Activated T-cell treated with anti-CD3 and anti-CD28 coated beads for 48 hours (primary cell): ENCODE measurements around the gene NUTM2B.
"Not testable (repeated sequence)": the region's sequence is repeated elsewhere in the genome, so short reads cannot be mapped to it uniquely, and the experiment has no call there.

Experiments used
- DNase-seq: peaks from one replicate; pipeline ENCODE4 v3.0.0-alpha.2; 2020; ENCODE audit warnings: low read depth

NUTM2B gene, protein sequence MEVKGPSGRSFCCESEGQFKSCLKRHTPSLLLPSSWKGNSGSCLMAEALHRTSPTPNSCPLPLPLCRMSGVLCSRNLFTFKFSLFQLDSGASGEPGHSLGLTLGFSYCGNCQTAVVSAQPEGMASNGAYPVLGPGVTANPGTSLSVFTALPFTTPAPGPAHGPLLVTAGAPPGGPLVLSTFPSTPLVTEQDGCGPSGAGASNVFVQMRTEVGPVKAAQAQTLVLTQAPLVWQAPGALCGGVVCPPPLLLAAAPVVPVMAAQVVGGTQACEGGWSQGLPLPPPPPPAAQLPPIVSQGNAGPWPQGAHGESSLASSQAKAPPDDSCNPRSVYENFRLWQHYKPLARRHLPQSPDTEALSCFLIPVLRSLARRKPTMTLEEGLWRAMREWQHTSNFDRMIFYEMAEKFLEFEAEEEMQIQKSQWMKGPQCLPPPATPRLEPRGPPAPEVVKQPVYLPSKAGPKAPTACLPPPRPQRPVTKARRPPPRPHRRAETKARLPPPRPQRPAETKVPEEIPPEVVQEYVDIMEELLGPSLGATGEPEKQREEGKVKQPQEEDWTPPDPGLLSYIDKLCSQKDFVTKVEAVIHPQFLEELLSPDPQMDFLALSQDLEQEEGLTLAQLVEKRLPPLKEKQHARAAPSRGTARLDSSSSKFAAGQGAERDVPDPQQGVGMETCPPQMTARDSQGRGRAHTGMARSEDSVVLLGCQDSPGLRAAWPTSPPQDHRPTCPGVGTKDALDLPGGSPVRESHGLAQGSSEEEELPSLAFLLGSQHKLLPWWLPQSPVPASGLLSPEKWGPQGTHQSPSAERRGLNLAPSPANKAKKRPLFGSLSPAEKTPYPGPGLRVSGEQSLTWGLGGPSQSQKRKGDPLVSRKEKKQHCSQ

DNA sequence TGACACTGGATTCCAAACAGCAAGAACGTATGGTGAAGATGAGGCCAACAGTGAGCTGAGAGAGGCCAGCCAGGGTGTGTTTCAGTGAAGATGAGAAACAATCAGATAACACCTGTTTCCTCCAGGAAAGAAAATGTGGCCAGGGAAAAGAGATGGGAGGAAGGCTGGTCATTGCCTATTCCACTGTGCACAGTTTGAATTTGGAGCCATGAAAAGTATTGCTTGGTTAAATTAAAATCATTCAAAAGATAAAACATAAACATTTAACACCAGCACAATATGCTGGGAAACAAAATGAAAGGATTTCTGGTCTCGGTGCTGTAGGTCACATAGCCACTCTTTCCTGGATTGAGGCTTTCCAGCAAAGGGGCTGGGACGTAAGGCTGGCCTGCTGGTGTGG is at the start of gene NUTM2B:
Gene NUTM2B (plus strand): TSS at position 301 of the 400 bp plus-strand sequence. CDS start 383 bp downstream, outside the sequence.
- not testable (repeated sequence) for DNase-seq

DNA sequence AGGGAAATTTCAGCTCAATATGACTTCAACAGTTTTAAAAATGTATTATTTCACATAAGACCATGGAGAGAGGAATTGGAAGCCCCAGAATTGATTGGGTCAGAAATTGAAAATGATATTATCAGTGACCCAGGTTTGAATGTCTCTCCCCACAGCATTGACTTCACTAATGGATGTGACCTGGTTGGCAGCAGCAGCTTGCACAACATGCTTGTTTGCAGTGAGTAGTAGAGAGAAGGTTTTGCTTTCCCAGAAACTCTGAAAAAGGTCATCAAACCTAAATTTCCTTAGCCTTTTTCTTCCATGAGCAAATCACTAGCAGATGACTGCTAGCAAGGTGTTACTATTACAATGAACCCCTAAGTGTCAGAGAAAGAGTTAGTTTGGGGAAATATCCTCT is 39.7 kb upstream of the NUTM2B start:
- not testable (repeated sequence) for DNase-seq

DNA sequence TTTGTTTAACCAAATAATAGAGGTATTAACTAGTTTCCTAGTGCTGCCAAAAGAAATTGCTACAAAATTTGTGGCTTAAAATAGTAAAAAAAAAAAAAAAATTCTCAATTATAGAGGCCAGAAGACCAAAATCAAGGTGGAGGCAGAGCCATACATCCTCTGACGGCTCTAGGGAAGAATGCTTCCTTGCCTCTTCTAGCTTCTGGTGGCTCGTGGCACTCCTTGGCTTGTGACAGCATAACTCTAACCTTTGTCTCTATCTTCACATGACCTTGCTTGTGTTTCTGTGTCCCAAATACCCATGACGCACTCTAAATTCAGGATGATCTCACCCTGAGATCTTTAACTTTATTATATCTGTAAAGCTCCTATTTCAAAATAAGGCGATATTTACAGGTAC is 38.3 kb upstream of the NUTM2B start:
- not testable (repeated sequence) for DNase-seq

DNA sequence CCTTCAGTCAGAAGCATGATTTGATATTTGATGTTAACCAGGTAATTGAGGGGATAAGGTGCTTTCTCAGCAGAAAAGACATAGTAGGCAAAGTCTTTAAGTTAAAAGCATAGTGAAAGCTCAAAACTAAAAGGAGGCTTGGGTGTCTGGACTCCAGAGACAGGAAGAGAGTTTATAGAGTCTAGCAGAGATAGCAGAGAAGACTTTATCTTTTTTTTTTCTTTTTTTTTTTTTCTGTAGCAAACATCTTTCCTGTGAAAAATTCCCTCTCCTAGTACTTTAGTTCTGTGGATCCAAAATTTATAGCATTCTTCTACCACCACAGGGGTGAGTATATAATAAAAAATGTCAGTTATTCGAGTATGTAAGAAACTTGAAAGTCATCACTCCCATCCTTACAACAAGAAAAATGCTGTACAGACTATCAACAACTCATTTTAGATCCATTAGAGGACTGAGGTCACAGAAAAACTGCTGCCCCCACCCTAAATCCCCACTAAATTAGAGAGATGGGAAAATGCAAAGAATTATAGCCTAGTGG is 33.7 kb upstream of the NUTM2B start:
- DNase-seq: not testable (repeated sequence)

DNA sequence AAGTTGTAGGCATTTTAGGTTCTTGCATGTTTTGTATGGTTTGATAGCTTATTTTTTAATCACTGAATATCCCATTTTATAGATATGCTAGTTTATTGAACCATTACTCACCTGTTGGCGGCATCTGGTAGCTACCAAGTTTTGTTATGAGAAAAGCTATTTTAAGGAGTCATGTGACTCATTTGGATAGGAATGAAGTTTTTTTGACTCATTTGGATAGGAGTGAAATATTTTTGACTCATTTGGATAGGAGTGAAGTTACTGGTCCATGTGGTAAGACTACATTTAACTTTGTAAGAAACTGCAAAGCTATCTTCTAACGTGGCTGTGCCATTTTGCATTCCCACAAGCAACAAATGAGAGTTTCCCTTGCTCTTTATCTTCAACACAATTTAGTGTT is 28.1 kb upstream of the NUTM2B start:
- not testable (repeated sequence) for DNase-seq

DNA sequence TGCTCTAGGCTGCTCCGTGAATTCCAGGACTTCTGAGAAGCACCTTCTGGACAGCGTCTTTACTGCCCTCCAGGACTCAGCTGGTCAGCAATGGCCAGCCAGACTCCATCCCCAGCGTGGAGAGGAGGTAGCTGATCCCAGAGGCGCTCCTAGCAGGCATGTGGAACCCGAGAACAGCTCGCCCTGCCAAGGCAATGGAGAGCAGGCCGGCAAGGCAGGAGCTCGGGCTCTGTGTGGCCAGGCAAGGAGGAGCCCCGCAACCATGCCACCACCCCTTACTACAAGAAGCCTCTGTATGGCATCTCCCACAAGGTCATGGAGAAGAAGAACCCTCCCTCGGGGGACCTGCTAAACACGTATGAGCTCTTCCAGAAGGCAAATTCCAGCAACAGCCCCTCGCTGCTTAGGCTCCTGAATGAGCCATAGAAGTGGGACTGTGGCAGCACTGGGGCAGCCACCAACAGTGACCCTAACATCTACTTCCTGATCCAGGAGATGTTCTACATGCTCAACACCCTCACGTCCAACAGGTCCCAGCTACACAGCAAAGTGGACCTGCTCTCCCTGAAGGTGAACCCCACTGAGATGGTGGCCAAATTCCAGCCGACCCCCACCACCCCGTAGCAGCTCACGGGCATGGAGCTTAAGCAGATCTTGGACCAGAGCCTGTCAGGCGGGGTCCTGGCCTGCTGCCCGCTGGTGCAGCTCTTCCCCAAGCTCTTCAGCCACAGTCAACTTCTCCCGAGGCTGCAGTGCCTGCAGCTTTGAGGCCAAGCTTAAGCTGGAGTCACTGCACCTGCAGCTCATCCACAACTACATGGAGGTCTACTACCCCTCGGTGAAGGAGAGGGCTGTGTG is 19.8 kb upstream of the NUTM2B start:
- DNase-seq: not testable (repeated sequence)

DNA sequence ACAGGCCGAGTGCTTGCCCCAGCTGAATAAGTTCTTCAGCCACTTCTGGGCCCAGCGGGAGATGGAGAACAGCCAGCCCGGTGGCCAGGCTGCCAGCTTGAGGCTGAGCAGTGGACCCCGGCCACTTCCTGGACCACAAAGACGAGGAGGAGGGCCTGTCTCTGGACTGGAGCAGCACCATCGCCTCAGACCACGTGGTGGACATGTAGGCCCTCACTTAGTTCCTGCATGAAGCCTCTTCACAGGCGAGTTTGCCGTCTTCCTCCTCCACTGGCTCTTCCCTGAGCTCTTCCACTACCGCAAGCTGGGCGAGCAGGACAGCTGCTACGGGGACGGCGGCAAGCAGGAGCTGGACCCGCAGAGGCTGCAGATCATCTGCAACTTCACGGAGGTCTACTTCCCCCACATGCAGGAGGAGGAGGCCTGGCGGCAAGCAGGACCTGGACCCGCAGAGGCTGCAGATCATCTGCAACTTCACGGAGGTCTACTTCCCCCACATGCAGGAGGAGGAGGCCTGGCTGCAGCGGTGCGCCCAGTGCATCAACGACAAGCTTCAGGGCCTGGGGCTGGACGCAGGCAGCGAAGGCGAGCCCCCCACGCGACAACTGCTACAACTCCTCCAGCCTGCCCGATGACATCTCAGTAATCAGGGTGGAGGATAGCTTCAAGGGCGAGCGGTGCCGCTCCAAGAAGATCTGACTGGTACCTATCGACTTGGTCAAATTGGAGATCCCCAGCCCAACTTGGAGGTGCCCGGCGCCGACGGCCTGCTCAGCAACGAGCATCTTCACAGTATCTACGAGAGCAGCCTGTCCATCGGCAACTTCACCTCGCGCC is 18.9 kb upstream of the NUTM2B start:
- not testable (repeated sequence) for DNase-seq

DNA sequence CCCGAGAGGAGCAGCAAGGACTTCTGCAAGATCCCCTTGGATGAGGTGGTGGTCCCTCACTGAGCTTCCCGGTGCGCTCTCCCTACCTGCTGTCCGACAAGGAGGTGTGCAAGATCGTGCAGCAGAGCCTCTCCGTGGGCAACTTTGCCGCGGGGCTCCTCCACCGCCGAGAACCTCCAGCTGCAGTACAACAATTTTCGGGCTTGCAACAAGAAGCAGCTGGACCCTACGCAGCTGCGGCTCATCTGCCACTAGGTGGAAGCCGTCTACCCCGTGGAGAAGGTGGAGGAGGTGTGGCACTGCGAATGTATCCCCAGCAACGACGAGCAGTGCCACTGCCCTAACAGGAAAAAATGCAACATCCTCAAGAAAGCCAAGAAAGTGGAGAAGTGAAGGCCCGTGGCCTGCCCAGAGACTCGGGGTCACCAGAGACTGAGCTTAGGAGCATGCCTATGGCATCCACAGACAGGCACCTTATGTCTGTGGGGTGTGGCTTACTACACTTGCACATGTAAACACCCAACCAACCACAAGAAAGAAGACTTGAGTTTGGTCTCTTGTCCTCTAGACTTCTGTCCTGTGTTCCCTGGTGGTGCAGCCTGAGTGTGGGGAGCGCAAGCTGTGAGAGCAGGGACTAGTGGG is 17.9 kb upstream of the NUTM2B start:
- DNase-seq: peak; percentile 37

DNA sequence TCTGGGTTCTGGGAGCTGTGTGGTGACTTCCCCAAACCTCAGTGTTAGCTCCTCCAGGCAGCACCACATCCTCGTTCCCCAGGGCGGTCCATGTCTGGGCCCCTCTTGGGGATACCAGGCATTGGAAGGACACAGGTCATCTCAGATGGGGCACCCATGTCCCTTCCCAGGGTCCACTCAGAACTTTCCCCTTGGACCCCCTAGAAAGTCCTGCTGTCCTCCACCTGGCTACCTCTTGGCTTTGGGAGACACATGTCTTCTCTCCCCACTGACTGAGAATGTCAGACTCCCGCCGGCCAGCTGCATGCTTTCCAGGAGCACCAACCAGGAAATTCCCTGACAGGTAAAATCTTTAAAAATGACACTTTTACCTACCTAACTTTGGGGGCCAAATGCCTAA is 16.4 kb upstream of the NUTM2B start:
- not testable (repeated sequence) for DNase-seq

DNA sequence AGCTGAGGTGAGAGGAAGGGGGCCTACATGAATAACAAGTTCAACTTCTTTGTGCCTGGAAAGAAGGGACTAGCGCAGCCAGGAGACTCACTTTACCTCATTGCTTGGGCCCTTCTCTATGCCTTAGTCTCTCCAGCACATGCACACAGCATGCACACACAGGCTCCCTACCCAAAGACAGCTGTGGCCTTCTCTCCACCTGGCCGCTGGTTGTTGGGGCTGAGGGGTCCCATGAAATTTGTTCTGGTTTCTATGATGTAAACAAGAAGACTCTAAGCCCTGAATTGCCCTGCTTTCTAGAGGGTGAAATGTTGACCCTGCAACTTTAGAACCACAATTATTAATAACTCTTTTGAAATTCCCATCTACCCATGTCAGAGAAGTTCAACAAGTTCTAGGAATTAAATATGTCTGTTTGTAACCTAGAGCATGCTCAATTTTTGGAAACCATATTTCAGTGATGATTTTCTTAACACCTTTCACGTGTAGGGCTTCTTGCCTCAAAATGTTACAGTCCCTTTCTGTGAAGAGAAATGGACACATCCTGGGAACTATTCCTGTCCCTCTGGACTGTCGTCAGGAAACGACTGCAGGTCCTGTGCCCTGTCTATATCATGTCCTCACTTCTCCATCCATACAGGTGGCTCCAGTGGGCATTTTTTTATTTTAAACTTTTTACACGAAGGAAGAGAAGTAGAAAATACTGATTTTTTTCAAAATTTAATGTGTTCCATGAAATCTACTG is 15.4 kb upstream of the NUTM2B start:
- DNase-seq: not testable (repeated sequence)

DNA sequence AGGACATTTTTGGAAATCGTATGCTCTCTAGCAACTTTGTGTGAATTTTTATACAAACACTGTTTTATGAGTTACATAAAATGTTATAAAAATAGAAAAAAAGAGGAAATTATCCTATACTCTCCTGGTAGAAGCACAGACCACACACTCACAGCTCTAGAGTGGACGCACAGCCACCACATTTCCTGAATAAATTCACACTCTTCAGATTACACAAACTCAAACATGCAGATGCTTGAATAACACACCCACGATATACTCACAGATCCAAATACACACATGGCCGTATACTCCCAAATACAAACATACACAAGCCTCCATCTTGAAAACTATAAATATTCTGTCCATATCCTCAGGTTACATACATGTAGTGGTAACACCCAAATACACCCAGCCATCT is 14.2 kb upstream of the NUTM2B start:
- DNase-seq: not testable (repeated sequence)

DNA sequence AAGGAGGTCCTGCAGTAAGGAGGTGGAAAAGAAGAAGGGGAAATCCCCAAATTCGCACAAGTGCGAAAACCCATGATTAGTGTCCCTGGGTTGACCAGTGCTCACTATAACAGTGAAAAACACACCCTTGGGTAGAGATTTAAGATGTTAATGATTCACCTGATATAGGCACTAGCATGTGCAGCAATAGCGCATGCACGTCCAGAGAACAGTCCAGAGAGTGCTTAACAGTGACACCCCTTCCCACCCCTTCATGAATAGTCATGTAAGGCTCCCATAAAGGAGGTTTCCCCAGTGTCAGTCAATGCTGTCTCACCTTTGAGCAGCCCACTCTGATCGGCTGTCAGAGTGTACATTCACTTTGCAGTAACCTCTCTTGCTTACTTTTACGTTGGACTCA is 6.4 kb upstream of the NUTM2B start:
- DNase-seq: not testable (repeated sequence)

DNA sequence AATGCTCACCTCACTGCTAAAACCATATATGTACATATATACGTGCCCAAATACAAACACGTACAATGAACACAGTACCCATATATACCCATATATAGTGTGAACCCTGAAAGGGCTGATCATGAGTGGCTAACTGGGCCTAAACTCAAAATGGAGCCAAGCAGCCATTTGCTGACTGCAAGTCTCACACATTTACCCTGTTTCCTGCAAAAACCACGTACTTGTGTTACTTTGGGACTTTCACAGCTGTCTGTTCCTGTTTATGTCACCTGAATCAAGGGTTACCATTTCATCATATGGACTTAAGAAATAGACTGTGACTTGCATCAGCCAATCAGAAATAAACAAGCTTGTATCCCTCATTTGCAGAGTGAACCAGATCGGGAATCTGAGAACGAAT is 5.9 kb upstream of the NUTM2B start:
- DNase-seq: not testable (repeated sequence)

DNA sequence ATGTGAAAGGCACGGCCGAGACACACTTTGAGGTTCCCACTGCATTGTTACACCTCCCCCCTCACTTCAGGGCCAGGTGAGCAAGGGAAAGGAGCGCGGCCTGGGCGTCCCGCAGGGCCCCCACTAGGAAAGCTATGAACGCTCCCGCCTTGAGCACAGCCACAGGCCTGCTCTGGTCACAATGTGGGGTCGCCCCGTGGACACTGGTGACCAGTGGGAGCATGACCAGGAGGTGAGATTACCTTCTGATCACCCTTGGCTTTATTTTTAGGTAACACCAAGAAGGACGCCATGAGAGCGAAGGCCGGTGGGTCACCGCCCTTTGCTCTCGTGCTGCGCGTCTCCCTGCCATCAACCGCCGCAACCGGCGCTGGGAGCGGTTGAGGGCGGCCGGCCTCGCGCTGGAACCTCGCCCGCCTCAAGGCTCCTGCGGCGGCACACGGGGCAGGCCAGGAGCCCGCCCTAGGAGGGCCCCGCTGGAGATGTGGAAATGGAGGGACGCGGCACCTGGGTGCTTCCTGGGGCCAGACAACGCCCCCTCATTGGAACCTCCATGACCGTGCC is 2.6 kb upstream of the NUTM2B start:
- not testable (repeated sequence) for DNase-seq

DNA sequence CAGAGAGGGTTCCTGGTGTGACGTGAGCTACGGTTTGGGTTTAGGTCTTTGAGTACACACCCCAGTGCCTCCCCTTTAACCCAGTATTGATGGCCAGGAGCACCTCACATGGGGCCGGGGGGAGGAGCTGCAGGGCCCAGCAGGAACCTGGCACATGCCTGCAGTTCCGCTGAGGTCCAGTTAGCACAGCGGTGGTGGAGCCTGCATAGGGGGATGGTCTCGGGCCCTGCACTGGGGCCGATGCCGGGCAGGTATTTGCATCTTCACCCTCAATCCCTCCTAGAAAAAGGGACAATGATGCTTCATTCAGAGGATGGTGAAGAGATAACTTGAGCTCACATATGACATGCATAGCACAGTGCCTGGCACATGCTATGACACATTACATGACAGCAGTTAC is 4.0 kb downstream of the NUTM2B start:
- not testable (repeated sequence) for DNase-seq

DNA sequence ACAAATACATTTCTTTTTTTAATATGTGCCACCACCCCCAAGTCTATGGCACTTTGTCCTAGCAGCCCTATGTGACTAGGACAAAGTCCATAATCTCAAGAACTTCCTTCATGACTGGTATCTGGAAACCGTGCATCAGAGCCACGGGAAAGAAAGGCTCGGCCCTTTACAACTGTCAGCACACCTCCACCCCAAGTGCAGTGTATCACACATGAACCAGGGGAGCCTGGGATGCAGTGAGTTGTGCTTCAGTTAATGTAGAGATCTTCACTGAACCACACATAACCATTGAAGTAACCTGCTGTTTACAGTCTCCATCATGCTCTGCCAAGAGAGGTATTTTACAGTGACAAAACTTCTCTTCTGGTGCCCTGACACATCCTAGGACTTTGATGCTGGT is 11.9 kb downstream of the NUTM2B start:
- DNase-seq: not testable (repeated sequence)

DNA sequence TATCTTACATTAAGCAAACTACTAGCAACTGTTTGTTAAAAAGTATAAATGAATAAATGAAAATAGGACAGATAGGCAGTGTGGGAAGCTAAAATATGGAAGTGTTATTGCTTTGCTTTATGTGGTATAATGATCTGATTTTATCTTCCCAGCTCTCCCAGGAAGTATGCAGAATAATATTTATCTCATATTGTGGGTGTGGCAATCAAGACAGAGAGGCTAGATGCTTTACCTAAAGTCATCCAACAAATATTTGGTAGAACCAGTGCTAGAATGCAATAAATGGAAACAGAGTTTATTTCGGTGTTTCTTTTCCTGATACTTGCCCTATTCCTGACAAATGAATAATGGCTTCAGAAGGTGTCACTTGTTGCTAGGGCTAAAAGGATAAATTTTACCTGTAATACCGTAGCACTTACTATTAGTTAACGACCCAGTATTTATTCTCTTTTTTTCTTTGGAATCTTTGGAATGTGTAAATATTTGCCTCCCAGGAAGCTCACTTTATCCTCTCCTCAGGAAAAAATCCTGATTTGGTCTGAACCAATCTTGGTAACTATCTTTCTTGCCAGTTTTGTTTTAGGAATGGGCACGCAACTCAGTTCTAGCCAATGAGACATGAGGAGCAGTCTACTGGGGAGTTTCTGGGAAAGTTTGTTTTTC is 14.0 kb downstream of the NUTM2B start:
- not testable (repeated sequence) for DNase-seq

DNA sequence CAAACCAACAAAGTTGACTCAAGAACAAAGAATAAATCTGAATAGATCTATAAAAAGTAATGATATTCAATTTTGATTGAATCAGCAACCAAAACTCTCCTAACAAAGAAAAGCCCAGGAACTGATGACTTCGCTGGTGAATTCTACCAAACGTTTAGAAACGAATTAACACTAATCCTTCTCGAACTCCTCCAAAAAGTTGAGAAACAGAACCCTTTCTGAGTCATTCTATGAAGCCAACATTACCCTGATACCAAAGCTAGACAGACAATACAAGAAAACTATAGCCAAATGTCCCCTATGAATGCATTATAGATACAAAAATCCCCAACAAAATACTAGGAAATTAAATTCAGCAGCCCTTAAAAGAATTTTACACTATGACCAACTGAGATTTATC is 17.0 kb downstream of the NUTM2B start:
- not testable (repeated sequence) for DNase-seq

DNA sequence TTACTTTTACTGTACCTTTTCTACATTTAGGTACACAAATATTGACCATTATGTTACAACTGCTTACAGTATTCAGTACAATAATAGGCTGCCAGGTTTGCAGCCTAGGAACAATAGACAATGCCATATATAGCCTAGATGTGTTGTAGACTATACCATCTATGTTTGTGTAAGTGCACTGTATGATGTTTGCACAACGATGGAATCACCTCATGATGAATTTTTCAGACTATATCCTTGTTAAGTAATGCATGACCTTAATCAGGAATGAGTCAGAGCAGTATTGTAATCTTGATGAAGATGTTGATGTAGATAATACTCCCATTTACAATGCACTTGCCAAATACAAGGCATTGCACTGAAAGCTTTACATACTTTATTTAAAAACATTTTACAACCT is 23.6 kb downstream of the NUTM2B start:
- DNase-seq: not testable (repeated sequence)
